Measurements from ENCODE around the gene FSCN2. TPM values are rescaled to one million over a fixed set of nuclear protein-coding genes. Genes with fewer than 3 reads are reported as not detected.

FSCN2 gene
- total and polyA plus RNA-seq, 2 donors (not counting 3 experiments of a cell fraction or from before 2014, with no cell fraction given), result 0.32 to 0.71 TPM

DNA sequence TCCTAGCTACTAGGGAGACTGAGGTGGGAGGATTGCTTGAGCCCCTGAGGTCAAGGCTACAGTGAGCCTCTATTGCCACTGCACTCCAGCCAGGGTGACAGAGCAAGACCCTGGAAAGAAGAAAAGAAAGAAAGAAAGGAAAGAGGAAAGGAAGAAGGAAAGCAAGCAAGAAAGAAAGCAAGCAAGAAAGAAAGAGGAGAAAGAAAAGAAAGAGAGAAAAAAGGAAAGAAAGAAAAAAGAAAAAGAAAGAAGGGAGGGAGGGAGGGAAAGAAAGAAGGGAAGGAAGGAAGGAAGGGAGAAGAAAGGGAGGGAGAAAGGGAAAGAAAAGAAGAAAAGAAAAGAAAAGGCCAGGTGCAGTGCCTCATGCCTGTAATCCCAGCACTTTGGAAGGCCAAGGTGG is 24.6 kb upstream of the FSCN2 start:
- no peak overlapping the region for H3K9ac ChIP-seq (replicated peaks; ENCODE audit: extremely low read depth, insufficient read depth, low read length)
- H3K36me3 ChIP-seq (ENCODE audit: control insufficient read depth in 2 of 2, extremely low read depth in 1 of 2, insufficient read depth in 2 of 2, low read length in 2 of 2), result peaks cover 0 to under 1% of the 10 kb centered on the region in 2 experiments
- H3K4me1 ChIP-seq (ENCODE audit: control insufficient read depth, extremely low read depth, insufficient read depth, low read length), result no peaks in the 10 kb centered on the region
- no peaks in the 10 kb centered on the region for H3K9me3 ChIP-seq (replicated peaks; ENCODE audit: control insufficient read depth, insufficient read depth, low read length)
- FAIRE-seq (no peak), DNase-seq (ENCODE audit: low read depth, low spot score) (no peak)
- H3K27me3 ChIP-seq (ENCODE audit: control insufficient read depth in 2 of 2, insufficient read depth in 2 of 2, low read length in 2 of 2), result no peaks in the 10 kb centered on the region
- dilution Hi-C loops (cut with MboI; ENCODE audit: extremely low pct_ligation_motif_present, low sequenced_read_pairs), result no loop called here
- no peak overlapping the region for H2AFZ ChIP-seq (ENCODE audit: low read depth, low read length)
- ChIA-PET POLR2A (interaction anchor here (1.3 kb wide), 1 partner anchor 9 kb away, joined by 4 read pairs; the partner anchor contains the start of gene ACTG1), CTCF (no interaction called here)
- no TSS peak for BruUV-seq (replicated peaks)
- H4K20me1 ChIP-seq (replicated peaks; ENCODE audit: control insufficient read depth, extremely low read depth, insufficient read depth, low read length), result no peaks in the 10 kb centered on the region
- H3K9me1 ChIP-seq (replicated peaks; ENCODE audit: control insufficient read depth, extremely low read depth, insufficient read depth, low read length), result no peaks in the 10 kb centered on the region
- H3K4me3 ChIP-seq (replicated peaks in 1 of 3; ENCODE audit: insufficient read depth in 1 of 3, low read depth in 1 of 3, low read length in 3 of 3), result no peak overlapping the region
- H3K27ac ChIP-seq (ENCODE audit: insufficient read depth, low read depth, low read length), result no peak overlapping the region
- TF ChIP-seq EZH2 (IDR thresholded peaks at IDR 0.05; ENCODE audit: borderline replicate concordance, low read depth, low read length, severe bottlenecking) (no peak), GATA2 (IDR thresholded peaks at IDR 0.05; ENCODE audit: insufficient read depth, insufficient read length, low read depth, low read length) (no peak), FOS (IDR thresholded peaks at IDR 0.05; ENCODE audit: borderline replicate concordance, insufficient read depth, low read length) (no peak)
- no peaks in the 10 kb centered on the region for H3K79me2 ChIP-seq (ENCODE audit: control insufficient read depth, insufficient read depth, low read length)
- intact Hi-C loops (cut with micrococcal nuclease), result no loop called here
- no peak overlapping the region for H3K4me2 ChIP-seq (ENCODE audit: insufficient read depth, low read length)

DNA sequence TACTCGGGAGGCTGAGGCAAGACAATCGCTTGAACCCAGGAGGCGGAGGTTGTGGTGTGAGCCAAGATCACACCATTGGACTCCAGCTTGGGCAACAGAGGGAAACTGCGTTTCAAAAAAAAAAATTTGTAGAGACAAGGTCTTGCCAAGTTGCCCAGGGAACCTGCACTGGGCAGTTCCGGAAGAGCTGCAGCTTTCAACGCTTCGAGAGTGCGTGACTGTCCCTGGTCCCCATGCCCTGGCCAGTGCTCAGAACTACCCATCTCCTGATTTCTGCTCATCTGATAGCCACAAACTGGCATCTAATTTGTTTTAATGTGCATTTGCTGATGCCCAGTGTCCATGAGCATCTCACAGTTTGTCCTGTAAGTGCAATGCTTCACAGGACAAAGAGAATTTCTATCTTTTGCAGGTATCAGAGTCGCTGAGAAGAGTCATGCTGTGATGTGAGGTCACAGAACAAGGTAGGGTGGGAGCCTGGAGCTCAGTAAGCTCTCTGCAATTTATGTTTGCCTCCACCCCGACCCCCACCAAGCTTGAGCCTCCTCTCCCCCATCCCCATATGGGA is 19.5 kb upstream of the FSCN2 start:
- ChIA-PET CTCF (interaction anchor here (0.7 to 1.5 kb wide), 7 partner anchors 10 to 256 kb away, joined by 3 to 8 read pairs (median 3); no protein-coding TSS in a partner anchor), POLR2A (interaction anchor here (0.6 to 1.4 kb wide), 4 partner anchors 9 to 114 kb away, joined by 3 to 5 read pairs (median 4); partner anchors contain the start of gene BAHCC1)
- TF ChIP-seq FOS (IDR thresholded peaks at IDR 0.05; ENCODE audit: borderline replicate concordance, insufficient read depth, low read length) (no peak), POLR2AphosphoS5 (IDR thresholded peaks at IDR 0.05; ENCODE audit: insufficient read depth, low read depth, low read length) (peak; percentile 27), JUN (IDR thresholded peaks at IDR 0.05; ENCODE audit: borderline replicate concordance, insufficient read depth, insufficient read length, low read depth) (no peak), MYC (IDR thresholded peaks at IDR 0.05; ENCODE audit: low read depth, low read length) (no peak), POLR2A (IDR thresholded peaks at IDR 0.05; ENCODE audit: low read depth, low read length) (peak; percentile 94)
- Histone ChIP-seq H4K20me1 (replicated peaks; ENCODE audit: control insufficient read depth, extremely low read depth, insufficient read depth, low read length) (peaks cover 2% of the 10 kb centered on the region), H3K9me3 (replicated peaks; ENCODE audit: control insufficient read depth, insufficient read depth, low read length) (no peaks in the 10 kb centered on the region), H3K27ac (ENCODE audit: insufficient read depth, low read depth, low read length) (no peak overlapping the region), H3K79me2 (ENCODE audit: control insufficient read depth, insufficient read depth, low read length) (peaks cover 36% of the 10 kb centered on the region), H3K4me2 (ENCODE audit: insufficient read depth, low read length) (peak overlapping the region; percentile 83), H3K27me3 (ENCODE audit: control insufficient read depth in 2 of 2, insufficient read depth in 2 of 2, low read length in 2 of 2) (no peaks in the 10 kb centered on the region), H3K4me1 (ENCODE audit: control insufficient read depth, extremely low read depth, insufficient read depth, low read length) (peaks cover 13% of the 10 kb centered on the region), H2AFZ (ENCODE audit: low read depth, low read length) (no peak overlapping the region), H3K9me1 (replicated peaks; ENCODE audit: control insufficient read depth, extremely low read depth, insufficient read depth, low read length) (no peaks in the 10 kb centered on the region), H3K9ac (replicated peaks; ENCODE audit: extremely low read depth, insufficient read depth, low read length) (no peak overlapping the region), H3K4me3 (replicated peaks in 1 of 3; ENCODE audit: insufficient read depth in 1 of 3, low read depth in 1 of 3, low read length in 3 of 3) (peak overlapping the region in 2 of 3 experiments; percentile 78 to 93), H3K36me3 (ENCODE audit: control insufficient read depth in 2 of 2, extremely low read depth in 1 of 2, insufficient read depth in 2 of 2, low read length in 2 of 2) (peaks cover 15 to 24% of the 10 kb centered on the region in 2 experiments)
- peak; percentile 73 for FAIRE-seq
- DNase-seq (ENCODE audit: low read depth, low spot score), result peak; percentile 39
- dilution Hi-C loops (cut with MboI; ENCODE audit: extremely low pct_ligation_motif_present, low sequenced_read_pairs) (no loop called here), intact Hi-C loops (cut with micrococcal nuclease) (no loop called here)
- no TSS peak for BruUV-seq (replicated peaks)

All from endothelial cell of umbilical vein (primary cell).